Progenitor cell of endocrine pancreas (in vitro differentiated cells): ENCODE data around the gene FURIN. TPM values are rescaled to one million over a fixed set of nuclear protein-coding genes. Genes with fewer than 3 reads are reported as not detected.

Source experiments
- DNase-seq: peaks from one replicate; pipeline ENCODE4 v3.0.0; 2021; ENCODE audit warnings: low spot score; ENCODE audit not compliant: unreplicated experiment
- H3K27ac Mint-ChIP-seq: 2 replicates; pipeline ENCODE4 v1.8.0; 2021; ENCODE audit warnings: mild to moderate bottlenecking, moderate library complexity, mixed read lengths
- H3K27me3 Mint-ChIP-seq: 2 replicates; pipeline ENCODE4 v1.8.0; 2021; ENCODE audit warnings: mixed read lengths
- H3K36me3 Mint-ChIP-seq: 2 replicates; pipeline ENCODE4 v1.8.0; 2022; ENCODE audit warnings: mixed read lengths; ENCODE audit not compliant: insufficient read depth
- H3K4me1 Mint-ChIP-seq: 2 replicates; pipeline ENCODE4 v1.8.0; 2021; ENCODE audit warnings: low read depth, mixed read lengths
- H3K4me3 Mint-ChIP-seq: 2 replicates; pipeline ENCODE4 v1.8.0; 2021; ENCODE audit warnings: low read depth, mild to moderate bottlenecking, moderate library complexity, mixed read lengths
- H3K9me3 Mint-ChIP-seq: 2 replicates; pipeline ENCODE4 v1.8.0; 2021; ENCODE audit warnings: low read depth, mixed read lengths
- CTCF ChIP-seq: fragments of 200-600 bp; sonication (generic); IDR thresholded peaks from one replicate; pipeline ENCODE4 v1.5.0; 2021; ENCODE audit warnings: antibody characterized with exemption, mild to moderate bottlenecking; ENCODE audit not compliant: unreplicated experiment
- total RNA-seq: library from RNA; stranded (reverse); gene quantifications from 2 replicates; pipeline ENCODE4 v1.2.1, GENCODE V29; 2021

The FURIN gene
- total RNA-seq, 1 donor from 2014 or later = 64.8 TPM

- DNase-seq = no peak
- Mint-ChIP-seq H3K9me3 (no peaks in the 10 kb centered on the region), H3K27ac (no peak overlapping the region), H3K4me3 (no peak overlapping the region), H3K36me3 (no peaks in the 10 kb centered on the region), H3K4me1 (peaks cover 26% of the 10 kb centered on the region), H3K27me3 (peaks cover 7% of the 10 kb centered on the region)
- TF ChIP-seq CTCF = no peak
Observed at GRCh38 chr15:90862964-90863778, 5.2 kb upstream of the FURIN start.

- Mint-ChIP-seq H3K27ac (no peak overlapping the region), H3K9me3 (no peaks in the 10 kb centered on the region), H3K4me1 (peaks cover 34% of the 10 kb centered on the region), H3K27me3 (peaks cover 7% of the 10 kb centered on the region), H3K36me3 (no peaks in the 10 kb centered on the region), H3K4me3 (no peak overlapping the region)
- no peak for DNase-seq
- no peak for TF ChIP-seq CTCF
Observed at GRCh38 chr15:90863987-90864386, 4.4 kb upstream of the FURIN start.

- Mint-ChIP-seq H3K27me3 (peaks cover 7% of the 10 kb centered on the region), H3K4me1 (peaks cover 35% of the 10 kb centered on the region), H3K36me3 (no peaks in the 10 kb centered on the region), H3K9me3 (no peaks in the 10 kb centered on the region), H3K4me3 (no peak overlapping the region), H3K27ac (no peak overlapping the region)
- no peak for DNase-seq
- TF ChIP-seq CTCF = no peak
Observed at GRCh38 chr15:90864507-90864906, 3.9 kb upstream of the FURIN start.

GRCh38 chr15:90865702-90866101 is 2.7 kb upstream of the FURIN start:
- no peak overlapping the region for H3K4me3 Mint-ChIP-seq
- no peak overlapping the region for H3K27ac Mint-ChIP-seq
- H3K4me1 Mint-ChIP-seq = peaks cover 43% of the 10 kb centered on the region
- H3K36me3 Mint-ChIP-seq = no peaks in the 10 kb centered on the region
- TF ChIP-seq CTCF = no peak
- H3K27me3 Mint-ChIP-seq = peaks cover 7% of the 10 kb centered on the region
- H3K9me3 Mint-ChIP-seq = no peaks in the 10 kb centered on the region
- no peak for DNase-seq

- Mint-ChIP-seq H3K4me3 (no peak overlapping the region), H3K36me3 (no peaks in the 10 kb centered on the region), H3K9me3 (no peaks in the 10 kb centered on the region), H3K4me1 (peaks cover 46% of the 10 kb centered on the region), H3K27ac (no peak overlapping the region), H3K27me3 (peaks cover 7% of the 10 kb centered on the region)
- no peak for TF ChIP-seq CTCF
- no peak for DNase-seq
Observed at GRCh38 chr15:90866161-90866715, 2.1 kb upstream of the FURIN start.
